Smooth muscle cell (in vitro differentiated cells): ENCODE data around the gene CTF1. TPM values are rescaled to one million over a fixed set of nuclear protein-coding genes. Genes with fewer than 3 reads are reported as not detected.
A peak's percentile ranks its signal among the peaks of the same experiment; 100 is the strongest.

Source experiments
- DNase-seq: peaks from one replicate; lab custom pipeline; 2025; ENCODE audit not compliant: unreplicated experiment; lab: John Stamatoyannopoulos, UW
- H2AFZ ChIP-seq: fragments of 200-600 bp; sonication (generic); 2 replicates; pipeline ENCODE4 v1.6.0; 2016; ENCODE audit warnings: antibody characterized with exemption, low read depth, mild to moderate bottlenecking
- H3F3A ChIP-seq: fragments of 200-600 bp; sonication (generic); 2 replicates; pipeline ENCODE4 v1.6.0; 2017; ENCODE audit warnings: antibody characterized with exemption, low read depth
- H3K27ac ChIP-seq: fragments of 200-600 bp; sonication (generic); 2 replicates; pipeline ENCODE4 v1.5.1; 2016; ENCODE audit warnings: low read depth, mild to moderate bottlenecking
- H3K27me3 ChIP-seq: fragments of 200-600 bp; sonication (generic); 2 replicates; pipeline ENCODE4 v1.6.1; 2016; ENCODE audit warnings: low read depth, mild to moderate bottlenecking
- H3K36me3 ChIP-seq: fragments of 200-600 bp; sonication (generic); 2 replicates; pipeline ENCODE4 v1.5.1; 2016; ENCODE audit warnings: low read depth
- H3K4me1 ChIP-seq: fragments of 200-600 bp; sonication (generic); 2 replicates; pipeline ENCODE4 v1.5.1; 2016; ENCODE audit warnings: low read depth
- H3K4me2 ChIP-seq: fragments of 200-600 bp; sonication (generic); 2 replicates; pipeline ENCODE4 v1.6.0; 2016; ENCODE audit warnings: mild to moderate bottlenecking
- H3K4me3 ChIP-seq: fragments of 200-600 bp; sonication (generic); 2 replicates; pipeline ENCODE4 v1.5.1; 2016; ENCODE audit warnings: mild to moderate bottlenecking
- H3K79me2 ChIP-seq: fragments of 200-600 bp; sonication (generic); 2 replicates; pipeline ENCODE4 v1.6.0; 2016; ENCODE audit warnings: low read depth, mild to moderate bottlenecking
- H3K9ac ChIP-seq: fragments of 200-600 bp; sonication (generic); 2 replicates; pipeline ENCODE4 v1.6.0; 2016; ENCODE audit warnings: low read depth
- H3K9me3 ChIP-seq: fragments of 200-600 bp; sonication (generic); replicated peaks from 2 replicates; pipeline ENCODE4 v1.5.1; 2016; ENCODE audit warnings: low read depth
- H4K20me1 ChIP-seq: fragments of 200-600 bp; sonication (generic); 2 replicates; pipeline ENCODE4 v1.6.0; 2016; ENCODE audit warnings: low read depth
- CTCF ChIP-seq: fragments of 200-600 bp; sonication (generic); IDR thresholded peaks from 2 replicates; pipeline ENCODE4 v1.5.1; 2017; ENCODE audit warnings: borderline replicate concordance, mild to moderate bottlenecking, antibody characterized with exemption; ENCODE audit not compliant: insufficient read depth, poor library complexity, severe bottlenecking
- WGBS: methylation state at CpG from one replicate; pipeline ENCODE4 v1.1.7; 2016; ENCODE audit warnings: low lambda C conversion rate; 5-methylcytosine and 5-hydroxymethylcytosine counted together
- polyA plus RNA-seq: library from polyadenylated mRNA; unstranded; fragments of >200 nt; fragmentation: Nextera tagmentation; extraction: Ambion mirVana; gene quantifications from 2 replicates; pipeline ENCODE4 v1.2.1, GENCODE V29; 2016
- total RNA-seq: library from RNA; depleted of rRNA; stranded (reverse); fragments of >200 nt; gene quantifications from 2 replicates; pipeline ENCODE4 v1.2.3, GENCODE V29; 2014

CTF1 gene
- total and polyA plus RNA-seq, 2 experiments from 2014 or later = 0.76 to 8.1 TPM

DNA sequence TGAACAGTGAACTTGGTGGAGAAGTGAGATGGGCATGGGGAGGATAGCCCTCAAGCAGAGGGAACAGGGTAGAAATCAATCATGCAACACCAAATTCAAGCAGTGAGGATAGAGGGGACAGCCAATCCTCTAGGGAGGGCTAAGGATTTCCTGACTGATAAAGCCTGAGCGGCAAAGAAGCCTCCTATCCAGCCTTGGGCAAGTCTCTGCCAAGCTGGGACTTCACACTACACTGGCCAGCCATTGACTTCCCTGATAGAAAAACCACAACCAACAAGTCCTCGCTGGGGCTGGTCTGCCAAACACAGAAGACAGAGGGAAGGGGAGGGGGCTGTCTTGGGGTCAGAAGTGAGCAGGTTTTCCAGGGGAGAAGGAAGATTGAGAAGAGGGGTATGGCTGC is 24.5 kb downstream of the CTF1 start:
- 73% methylated on average over 2 of the region's 2 CpGs for WGBS
- TF ChIP-seq CTCF = no peak
- H3K36me3 ChIP-seq = no peaks in the 10 kb centered on the region
- peaks cover 3% of the 10 kb centered on the region for H3K79me2 ChIP-seq
- no peaks in the 10 kb centered on the region for H3K27me3 ChIP-seq
- peaks cover 15% of the 10 kb centered on the region for H3K4me1 ChIP-seq
- no peak overlapping the region for H3K4me3 ChIP-seq
- no peak overlapping the region for H3K9ac ChIP-seq
- H3F3A ChIP-seq = no peaks in the 10 kb centered on the region
- peaks cover 9% of the 10 kb centered on the region for H4K20me1 ChIP-seq
- no peak overlapping the region for H2AFZ ChIP-seq
- H3K27ac ChIP-seq = no peak overlapping the region
- H3K9me3 ChIP-seq = no peaks in the 10 kb centered on the region
- H3K4me2 ChIP-seq = no peak overlapping the region
- no peak for DNase-seq

GRCh38 chr16:30921459-30921747 is 25.0 kb downstream of the CTF1 start:
- WGBS = 38% methylated on average over 6 of the region's 6 CpGs
- peak overlapping the region; percentile 83 for H3K27ac ChIP-seq
- no peak for DNase-seq
- no peaks in the 10 kb centered on the region for H3K36me3 ChIP-seq
- no peaks in the 10 kb centered on the region for H3K27me3 ChIP-seq
- H3K9me3 ChIP-seq = no peaks in the 10 kb centered on the region
- H3K4me2 ChIP-seq = peak overlapping the region; percentile 86
- peak overlapping the region; percentile 62 for H3K4me3 ChIP-seq
- peaks cover 10% of the 10 kb centered on the region for H3K4me1 ChIP-seq
- TF ChIP-seq CTCF = no peak
- peaks cover 12% of the 10 kb centered on the region for H4K20me1 ChIP-seq
- no peak overlapping the region for H2AFZ ChIP-seq
- no peak overlapping the region for H3K9ac ChIP-seq
- peaks cover 3% of the 10 kb centered on the region for H3K79me2 ChIP-seq
- H3F3A ChIP-seq = no peaks in the 10 kb centered on the region

DNA sequence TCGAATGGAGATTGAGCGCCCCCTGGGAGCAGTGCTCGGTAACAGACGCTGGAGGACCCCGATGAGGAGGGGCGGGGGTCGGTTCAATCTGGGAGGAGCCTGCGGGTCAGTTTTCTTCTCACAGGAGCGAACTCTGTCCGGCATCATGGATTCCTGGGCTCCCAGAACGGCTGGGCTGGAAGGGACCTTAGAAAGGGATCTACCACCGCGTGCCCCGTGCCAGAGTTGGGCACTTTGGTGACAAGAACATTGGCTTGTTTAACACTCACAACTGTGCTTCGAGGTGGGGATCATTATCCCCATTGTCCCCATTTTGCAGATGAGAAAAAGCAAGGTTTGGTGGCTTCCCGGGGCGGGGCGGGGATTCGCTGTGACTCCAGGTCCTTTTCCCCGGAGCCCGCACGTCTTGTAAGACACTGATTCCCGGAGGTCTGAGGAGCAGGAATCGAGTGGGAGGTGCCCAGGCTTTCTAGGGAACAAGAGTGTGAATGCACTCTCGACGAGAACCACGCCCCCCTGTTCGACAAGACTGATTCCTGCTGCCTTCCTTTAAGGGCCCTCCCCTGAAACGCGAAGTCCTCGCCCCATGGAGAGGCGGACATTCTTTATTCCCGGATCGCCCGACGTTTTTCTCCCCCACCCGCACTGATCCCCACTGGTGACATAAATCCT is 25.5 kb downstream of the CTF1 start:
- no peaks in the 10 kb centered on the region for H3K27me3 ChIP-seq
- peak overlapping the region; percentile 38 for H3K9ac ChIP-seq
- H4K20me1 ChIP-seq = peaks cover 12% of the 10 kb centered on the region
- peak; percentile 94 for DNase-seq
- no peaks in the 10 kb centered on the region for H3K9me3 ChIP-seq
- H3F3A ChIP-seq = no peaks in the 10 kb centered on the region
- H3K27ac ChIP-seq = peak overlapping the region; percentile 83
- H3K36me3 ChIP-seq = no peaks in the 10 kb centered on the region
- H3K4me1 ChIP-seq = peaks cover 10% of the 10 kb centered on the region
- H3K4me3 ChIP-seq = peak overlapping the region; percentile 62
- WGBS = 1% methylated on average over 36 of the region's 37 CpGs
- H3K79me2 ChIP-seq = peaks cover 3% of the 10 kb centered on the region
- TF ChIP-seq CTCF = peak; percentile 82
- peak overlapping the region; percentile 86 for H3K4me2 ChIP-seq
- peak overlapping the region; percentile 50 for H2AFZ ChIP-seq

DNA sequence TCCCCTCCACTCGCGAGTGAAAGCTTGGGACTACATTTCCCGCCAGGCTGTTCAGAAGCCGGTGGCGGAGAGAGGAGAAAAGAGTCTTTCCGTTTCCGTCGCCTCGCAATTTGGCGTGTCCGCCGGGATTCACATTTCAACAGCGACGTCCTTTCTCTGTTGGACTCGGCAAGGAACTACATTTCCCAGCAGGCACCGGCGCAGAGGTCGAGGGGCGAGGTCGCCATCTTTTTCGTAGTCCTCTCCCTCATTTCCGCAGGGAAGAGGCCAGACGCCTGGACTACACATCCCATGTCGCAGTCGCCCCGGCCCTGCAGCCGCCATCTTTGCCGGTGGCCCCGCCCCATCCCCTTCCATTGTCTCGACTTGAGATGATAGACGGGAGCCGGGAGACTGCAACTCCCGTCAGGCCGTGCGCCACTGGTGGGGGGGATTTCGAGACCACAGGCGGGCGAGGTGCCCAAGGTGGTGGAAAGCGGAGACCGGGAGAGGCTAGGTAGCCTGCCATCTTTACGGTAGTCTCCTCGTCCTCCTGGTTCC is 26.1 kb downstream of the CTF1 start:
- WGBS = under 1% methylated on average over 42 of the region's 42 CpGs
- Histone ChIP-seq H3K9ac (peak overlapping the region; percentile 93), H3K79me2 (peaks cover 3% of the 10 kb centered on the region), H3K4me1 (peaks cover 10% of the 10 kb centered on the region), H3K4me3 (peak overlapping the region; percentile 89), H3F3A (no peaks in the 10 kb centered on the region), H3K9me3 (no peaks in the 10 kb centered on the region), H2AFZ (peak overlapping the region; percentile 93), H3K27ac (peak overlapping the region; percentile 94), H4K20me1 (peaks cover 12% of the 10 kb centered on the region), H3K27me3 (no peaks in the 10 kb centered on the region), H3K4me2 (peak overlapping the region; percentile 86), H3K36me3 (no peaks in the 10 kb centered on the region)
- peak; percentile 98 for DNase-seq
- TF ChIP-seq CTCF = no peak
